Endothelial cell of umbilical vein (primary cell): ENCODE measurements around the gene CORO2B. TPM values are rescaled to one million over a fixed set of nuclear protein-coding genes. Genes with fewer than 3 reads are reported as not detected.

Source experiments
- BruUV-seq: library from RNA; stranded (reverse); fragments of 400-500 nt; replicated peaks from 2 replicates; lab custom pipeline; 2021; lab: Mats Ljungman, UMichigan
- CTCF ChIA-PET: fragments of 300-600, 350-600 bp; sonication (Branson Sonifier 250); formaldehyde crosslinking; loops from one replicate; lab custom pipeline; 2021; ENCODE audit warnings: antibody characterized with exemption, inconsistent platforms; lab: Charles Lee
- POLR2A ChIA-PET: fragments of 300-600, 350-600 bp; sonication (Branson Sonifier 250); formaldehyde crosslinking; loops from one replicate; lab custom pipeline; 2021; ENCODE audit warnings: antibody characterized with exemption, inconsistent platforms; lab: Charles Lee
- DNase-seq: peaks from one replicate; pipeline ENCODE4 v3.0.0-alpha.2; 2011; ENCODE audit warnings: low read depth, low spot score
- FAIRE-seq: peaks from 2 replicates; lab custom pipeline; 2011; peaks lifted over from hg19 to GRCh38; lab: Jason Lieb, UNC
- H2AFZ ChIP-seq: 2 replicates; pipeline ENCODE4 v1.6.0; 2012; ENCODE audit warnings: low read depth, low read length, control low read depth, inconsistent platforms
- H3K27ac ChIP-seq: 2 replicates; pipeline ENCODE4 v1.5.1; 2011; ENCODE audit warnings: low read depth, mild to moderate bottlenecking, control low read depth, low read length, moderate library complexity; ENCODE audit not compliant: insufficient read depth
- H3K27me3 ChIP-seq, 2 experiments: 2 replicates each; pipeline versions ENCODE4 v1.6.0 to v1.6.1; 2011; ENCODE audit warnings: low read length in 2 of 2, mixed read lengths in 1 of 2; ENCODE audit not compliant: control insufficient read depth in 2 of 2, insufficient read depth in 2 of 2
- H3K36me3 ChIP-seq, 2 experiments: 2 replicates in 1 of 2; 3 replicates in 1 of 2; pipeline ENCODE4 v1.5.1; 2011; ENCODE audit warnings: low read length in 2 of 2, mild to moderate bottlenecking in 1 of 2, moderate library complexity in 1 of 2; ENCODE audit not compliant: control insufficient read depth in 2 of 2, insufficient read depth in 2 of 2; ENCODE audit errors: extremely low read depth in 1 of 2
- H3K4me1 ChIP-seq: 3 replicates; pipeline ENCODE4 v1.5.1; 2011; ENCODE audit warnings: mild to moderate bottlenecking, low read length; ENCODE audit not compliant: control insufficient read depth, insufficient read depth; ENCODE audit errors: extremely low read depth
- H3K4me2 ChIP-seq: 2 replicates; pipeline ENCODE4 v1.6.1; 2011; ENCODE audit warnings: low read length, control low read depth, mixed read lengths; ENCODE audit not compliant: insufficient read depth
- H3K4me3 ChIP-seq, 3 experiments: fragments of 200-600 bp in 1 of 3; sonication (generic), shearing (Covaris generic) in 1 of 3; replicated peaks in 1 of 3; 2 replicates each; pipeline ENCODE4 v1.5.1; 2011 to 2016; ENCODE audit warnings: control low read depth in 3 of 3, low read length in 3 of 3, mild to moderate bottlenecking in 2 of 3, inconsistent platforms in 1 of 3, low read depth in 1 of 3, moderate library complexity in 1 of 3; ENCODE audit not compliant: insufficient read depth in 1 of 3
- H3K79me2 ChIP-seq: 2 replicates; pipeline ENCODE4 v1.6.0; 2012; ENCODE audit warnings: low read length, inconsistent platforms; ENCODE audit not compliant: control insufficient read depth, insufficient read depth
- H3K9ac ChIP-seq: replicated peaks from 2 replicates; pipeline ENCODE3; 2011; ENCODE audit warnings: low read length, control low read depth; ENCODE audit not compliant: insufficient read depth; ENCODE audit errors: extremely low read depth
- H3K9me1 ChIP-seq: replicated peaks from 3 replicates; pipeline ENCODE4 v1.6.0; 2011; ENCODE audit warnings: mild to moderate bottlenecking, low read length; ENCODE audit not compliant: control insufficient read depth, insufficient read depth; ENCODE audit errors: extremely low read depth
- H3K9me3 ChIP-seq: replicated peaks from 2 replicates; pipeline ENCODE4 v1.5.1; 2012; ENCODE audit warnings: low read length, inconsistent platforms; ENCODE audit not compliant: control insufficient read depth, insufficient read depth
- H4K20me1 ChIP-seq: replicated peaks from 2 replicates; pipeline ENCODE3; 2011; ENCODE audit warnings: mild to moderate bottlenecking, low read length; ENCODE audit not compliant: control insufficient read depth, insufficient read depth; ENCODE audit errors: extremely low read depth
- EZH2 ChIP-seq: IDR thresholded peaks from 2 replicates; pipeline ENCODE4 v1.6.1; 2012; ENCODE audit warnings: borderline replicate concordance, low read depth, mild to moderate bottlenecking, moderate library complexity, low read length, inconsistent platforms; ENCODE audit not compliant: severe bottlenecking
- FOS ChIP-seq: IDR thresholded peaks from 2 replicates; pipeline ENCODE4 v1.6.1; 2011; ENCODE audit warnings: mild to moderate bottlenecking, low read length, moderate library complexity, borderline replicate concordance; ENCODE audit not compliant: insufficient read depth
- GATA2 ChIP-seq: IDR thresholded peaks from 2 replicates; pipeline ENCODE4 v1.7.0; 2011; ENCODE audit warnings: low read depth, mild to moderate bottlenecking, moderate library complexity, mixed read lengths, low read length; ENCODE audit not compliant: insufficient read length, insufficient read depth
- JUN ChIP-seq: IDR thresholded peaks from 2 replicates; pipeline ENCODE4 v1.6.1; 2011; ENCODE audit warnings: borderline replicate concordance, low read depth; ENCODE audit not compliant: insufficient read length, insufficient read depth
- MYC ChIP-seq: IDR thresholded peaks from one replicate; pipeline ENCODE4 v1.6.1; 2011; ENCODE audit warnings: mild to moderate bottlenecking, low read depth, low read length
- POLR2A ChIP-seq: IDR thresholded peaks from 2 replicates; pipeline ENCODE4 v1.6.1; 2012; ENCODE audit warnings: low read depth, mild to moderate bottlenecking, control low read depth, low read length
- POLR2AphosphoS5 ChIP-seq: IDR thresholded peaks from 2 replicates; pipeline ENCODE4 v1.6.1; 2012; ENCODE audit warnings: low read depth, mild to moderate bottlenecking, control low read depth, low read length, moderate library complexity; ENCODE audit not compliant: insufficient read depth
- dilution Hi-C: fragments of 300-500 bp; cut with MboI; formaldehyde crosslinking; loops from one replicate; pipeline ENCODE4 v1.15.0; 2019; ENCODE audit warnings: low sequenced_read_pairs; ENCODE audit not compliant: extremely low pct_ligation_motif_present
- intact Hi-C: fragments of 100-400 bp; cut with micrococcal nuclease; formaldehyde crosslinking; loops from one replicate; pipeline ENCODE4 v1.10.0; 2022
- polyA plus RNA-seq, 4 experiments: library from polyadenylated mRNA; depleted of rRNA in 3 of 4; stranded (reverse) in 3 of 4; unstranded in 1 of 4; fragments of >200 nt; gene quantifications; 2 replicates each; pipeline versions ENCODE4 v1.2.1 to v1.2.3, GENCODE V29; 2011 to 2012; ENCODE audit warnings: missing spikeins in 1 of 4
- total RNA-seq: library from RNA; stranded (reverse); gene quantifications from 2 replicates; pipeline ENCODE4 v1.2.3, GENCODE V29; 2021
- TF ChIP-seq, protein P1 (sequence below): IDR thresholded peaks from 2 replicates; pipeline ENCODE4 v1.6.1; 2011; ENCODE audit not compliant: insufficient read depth, insufficient read length
- TF ChIP-seq, protein P2 (sequence below), 2 donors: IDR thresholded peaks; 1 replicate in 1 of 2; 2 replicates in 1 of 2; pipeline ENCODE4 v1.5.1; 2011; ENCODE audit warnings: low read length in 2 of 2, mild to moderate bottlenecking in 2 of 2, moderate library complexity in 2 of 2, control low read depth in 1 of 2, inconsistent platforms in 1 of 2, low read depth in 1 of 2; ENCODE audit not compliant: insufficient read depth in 1 of 2; ENCODE audit errors: extremely low read depth in 1 of 2

CORO2B gene
- total and polyA plus RNA-seq, 2 donors (not counting 3 experiments of a cell fraction or from before 2014, with no cell fraction given) = 2.4 to 3.7 TPM

DNA sequence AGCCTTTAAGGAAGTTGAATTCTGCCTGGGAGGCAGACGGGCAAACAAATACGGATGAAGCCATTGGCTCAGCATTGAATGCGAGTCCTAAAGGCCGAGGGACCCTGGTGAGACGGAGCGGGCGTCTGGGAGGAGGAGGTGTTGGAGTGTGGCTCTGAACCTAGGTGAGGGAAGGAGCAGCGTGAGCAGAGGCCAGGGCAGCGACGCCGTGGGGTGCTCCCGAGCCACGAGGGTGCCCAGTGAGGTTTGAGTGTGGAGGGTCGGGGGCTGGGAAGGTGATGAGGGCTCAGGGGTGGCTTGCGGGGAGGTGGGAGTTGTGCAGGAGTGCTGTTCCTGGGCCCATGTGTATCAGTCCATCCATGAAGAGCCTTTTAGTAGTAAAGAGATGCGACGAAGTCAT lies 17.0 kb downstream of the CORO2B start:
- dilution Hi-C loops (no loop called here), intact Hi-C loops (no loop called here)
- H3K9me3 ChIP-seq = no peaks in the 10 kb centered on the region
- H3K27me3 ChIP-seq = peaks cover 0 to 2% of the 10 kb centered on the region in 2 experiments
- no peaks in the 10 kb centered on the region for H3K9me1 ChIP-seq
- FAIRE-seq (no peak), DNase-seq (no peak)
- no peak overlapping the region for H3K4me2 ChIP-seq
- H3K79me2 ChIP-seq = no peaks in the 10 kb centered on the region
- TF ChIP-seq, protein P1, sequence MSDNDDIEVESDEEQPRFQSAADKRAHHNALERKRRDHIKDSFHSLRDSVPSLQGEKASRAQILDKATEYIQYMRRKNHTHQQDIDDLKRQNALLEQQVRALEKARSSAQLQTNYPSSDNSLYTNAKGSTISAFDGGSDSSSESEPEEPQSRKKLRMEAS = no peak
- TF ChIP-seq EZH2 (no peak), JUN (no peak), GATA2 (no peak), POLR2AphosphoS5 (no peak), POLR2A (no peak), MYC (no peak), FOS (no peak)
- TF ChIP-seq, protein P2, sequence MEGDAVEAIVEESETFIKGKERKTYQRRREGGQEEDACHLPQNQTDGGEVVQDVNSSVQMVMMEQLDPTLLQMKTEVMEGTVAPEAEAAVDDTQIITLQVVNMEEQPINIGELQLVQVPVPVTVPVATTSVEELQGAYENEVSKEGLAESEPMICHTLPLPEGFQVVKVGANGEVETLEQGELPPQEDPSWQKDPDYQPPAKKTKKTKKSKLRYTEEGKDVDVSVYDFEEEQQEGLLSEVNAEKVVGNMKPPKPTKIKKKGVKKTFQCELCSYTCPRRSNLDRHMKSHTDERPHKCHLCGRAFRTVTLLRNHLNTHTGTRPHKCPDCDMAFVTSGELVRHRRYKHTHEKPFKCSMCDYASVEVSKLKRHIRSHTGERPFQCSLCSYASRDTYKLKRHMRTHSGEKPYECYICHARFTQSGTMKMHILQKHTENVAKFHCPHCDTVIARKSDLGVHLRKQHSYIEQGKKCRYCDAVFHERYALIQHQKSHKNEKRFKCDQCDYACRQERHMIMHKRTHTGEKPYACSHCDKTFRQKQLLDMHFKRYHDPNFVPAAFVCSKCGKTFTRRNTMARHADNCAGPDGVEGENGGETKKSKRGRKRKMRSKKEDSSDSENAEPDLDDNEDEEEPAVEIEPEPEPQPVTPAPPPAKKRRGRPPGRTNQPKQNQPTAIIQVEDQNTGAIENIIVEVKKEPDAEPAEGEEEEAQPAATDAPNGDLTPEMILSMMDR (IDR thresholded peaks at IDR 0.05; ENCODE audit: extremely low read depth in 1 of 2, insufficient read depth in 1 of 2, low read depth in 1 of 2, low read length in 2 of 2) = no peak
- no TSS peak for BruUV-seq
- no peak overlapping the region for H3K9ac ChIP-seq
- no peak overlapping the region for H3K27ac ChIP-seq
- H3K4me1 ChIP-seq = no peaks in the 10 kb centered on the region
- POLR2A ChIA-PET = no interaction called here
- CTCF ChIA-PET = no interaction called here
- H4K20me1 ChIP-seq = no peaks in the 10 kb centered on the region
- no peak overlapping the region for H2AFZ ChIP-seq
- H3K36me3 ChIP-seq = no peaks in the 10 kb centered on the region
- no peak overlapping the region for H3K4me3 ChIP-seq
